ENCODE results near the gene PALS2. TPM values are rescaled to one million over a fixed set of nuclear protein-coding genes. Genes with fewer than 3 reads are reported as not detected.
A peak's percentile ranks its signal among the peaks of the same experiment; 100 is the strongest.

The PALS2 gene
- total RNA-seq (100 to 1,000 TPM in 1 of 2 donors, 10 to 100 TPM in 1; 73.2 to 155 TPM), polyA plus RNA-seq (ENCODE audit: insufficient read length in 2 of 2) (10 to 100 TPM; 12.7 to 22.7 TPM)
- long read RNA-seq, donor 1, partial matches to known transcripts: 0 of 2 reads
- long read RNA-seq, donor 1, other reads (novel, unspliced or antisense): 0 of 2 reads
- long read RNA-seq, donor 2, full-length matches to known transcripts: 1 of 1 reads
- long read RNA-seq, donor 2, partial matches to known transcripts: 0 of 1 reads
- long read RNA-seq, donor 2, other reads (novel, unspliced or antisense): 0 of 1 reads
- long read RNA-seq, donor 3: 0 reads
- long read RNA-seq, donor 4, partial matches to known transcripts: 0 of 1 reads
- long read RNA-seq, donor 4, other reads (novel, unspliced or antisense): 0 of 1 reads

- Histone ChIP-seq H3K9me3 (ENCODE audit: control insufficient read depth, insufficient read depth, low read length) (no peaks in the 10 kb centered on the region), H3K4me3 (ENCODE audit: low read depth, low read length) (peak within 1 kb of the TSS; percentile 84), H3K27me3 (ENCODE audit: control insufficient read depth, insufficient read depth, low read length) (peaks cover 3% of the 10 kb centered on the region), H3K27ac (ENCODE audit: low read depth, low read length) (peak within 1 kb of the TSS; percentile 70), H3K36me3 (ENCODE audit: control insufficient read depth, insufficient read depth, low read length) (no peaks in the 10 kb centered on the region), H3K4me1 (ENCODE audit: control insufficient read depth, insufficient read depth, low read length) (peaks cover 10% of the 10 kb centered on the region)
- peak in 5 of 6 donors; percentile 64 to 93 (median 70) for DNase-seq (ENCODE audit: low read depth in 4 of 6, low spot score in 6 of 6)
- under 1% methylated on average over 68 of the region's 69 CpGs for WGBS (ENCODE audit: insufficient coverage)
Observed at GRCh38 chr7:24572997-24573553, at the start of gene PALS2. PALS2 (plus strand) TSS chr7:24573452; CDS start chr7:24623668, 50,216 bp downstream.

- 93% methylated on average over 2 of the region's 4 CpGs for WGBS (ENCODE audit: insufficient coverage)
Observed at GRCh38 chr7:24531255-24531654, 42.0 kb upstream of the PALS2 start.

GRCh38 chr7:24536682-24537081 lies 36.6 kb upstream of the PALS2 start:
- no peak overlapping the region for H3K27ac ChIP-seq (ENCODE audit: low read depth, low read length)
- no peaks in the 10 kb centered on the region for H3K4me1 ChIP-seq (ENCODE audit: control insufficient read depth, insufficient read depth, low read length)
- WGBS (ENCODE audit: insufficient coverage): no CpG with 5 or more reads among the region's 2 CpGs
- no peaks in the 10 kb centered on the region for H3K27me3 ChIP-seq (ENCODE audit: control insufficient read depth, insufficient read depth, low read length)
- DNase-seq (ENCODE audit: low read depth in 4 of 6, low spot score in 6 of 6): no peak
- H3K9me3 ChIP-seq (ENCODE audit: control insufficient read depth, insufficient read depth, low read length): no peaks in the 10 kb centered on the region
- H3K36me3 ChIP-seq (ENCODE audit: control insufficient read depth, insufficient read depth, low read length): no peaks in the 10 kb centered on the region
- H3K4me3 ChIP-seq (ENCODE audit: low read depth, low read length): no peak overlapping the region

More at GRCh38 chr7:24531255-24531654, 42.0 kb upstream of the PALS2 start:
- Histone ChIP-seq H3K9me3 (ENCODE audit: control insufficient read depth, insufficient read depth, low read length) (no peaks in the 10 kb centered on the region), H3K27ac (ENCODE audit: low read depth, low read length) (no peak overlapping the region), H3K4me3 (ENCODE audit: low read depth, low read length) (no peak overlapping the region), H3K36me3 (ENCODE audit: control insufficient read depth, insufficient read depth, low read length) (no peaks in the 10 kb centered on the region), H3K27me3 (ENCODE audit: control insufficient read depth, insufficient read depth, low read length) (no peaks in the 10 kb centered on the region), H3K4me1 (ENCODE audit: control insufficient read depth, insufficient read depth, low read length) (no peaks in the 10 kb centered on the region)
- DNase-seq (ENCODE audit: low read depth in 4 of 6, low spot score in 6 of 6): no peak

GRCh38 chr7:24540956-24541355 lies 32.3 kb upstream of the PALS2 start:
- H3K9me3 ChIP-seq (ENCODE audit: control insufficient read depth, insufficient read depth, low read length): no peaks in the 10 kb centered on the region
- H3K27ac ChIP-seq (ENCODE audit: low read depth, low read length): no peak overlapping the region
- DNase-seq (ENCODE audit: low read depth in 4 of 6, low spot score in 6 of 6): no peak
- no peaks in the 10 kb centered on the region for H3K27me3 ChIP-seq (ENCODE audit: control insufficient read depth, insufficient read depth, low read length)
- H3K4me3 ChIP-seq (ENCODE audit: low read depth, low read length): no peak overlapping the region
- no peaks in the 10 kb centered on the region for H3K36me3 ChIP-seq (ENCODE audit: control insufficient read depth, insufficient read depth, low read length)
- 83% methylated on average over 2 of the region's 7 CpGs for WGBS (ENCODE audit: insufficient coverage)
- no peaks in the 10 kb centered on the region for H3K4me1 ChIP-seq (ENCODE audit: control insufficient read depth, insufficient read depth, low read length)

GRCh38 chr7:24545215-24545614 lies 28.0 kb upstream of the PALS2 start:
- H3K27ac ChIP-seq (ENCODE audit: low read depth, low read length): no peak overlapping the region
- H3K9me3 ChIP-seq (ENCODE audit: control insufficient read depth, insufficient read depth, low read length): no peaks in the 10 kb centered on the region
- no peaks in the 10 kb centered on the region for H3K36me3 ChIP-seq (ENCODE audit: control insufficient read depth, insufficient read depth, low read length)
- no peaks in the 10 kb centered on the region for H3K27me3 ChIP-seq (ENCODE audit: control insufficient read depth, insufficient read depth, low read length)
- DNase-seq (ENCODE audit: low read depth in 4 of 6, low spot score in 6 of 6): no peak
- H3K4me1 ChIP-seq (ENCODE audit: control insufficient read depth, insufficient read depth, low read length): no peaks in the 10 kb centered on the region
- no peak overlapping the region for H3K4me3 ChIP-seq (ENCODE audit: low read depth, low read length)

GRCh38 chr7:24548390-24548789 lies 24.9 kb upstream of the PALS2 start:
- no peaks in the 10 kb centered on the region for H3K9me3 ChIP-seq (ENCODE audit: control insufficient read depth, insufficient read depth, low read length)
- H3K4me3 ChIP-seq (ENCODE audit: low read depth, low read length): no peak overlapping the region
- no peaks in the 10 kb centered on the region for H3K4me1 ChIP-seq (ENCODE audit: control insufficient read depth, insufficient read depth, low read length)
- no peak for DNase-seq (ENCODE audit: low read depth in 4 of 6, low spot score in 6 of 6)
- no peaks in the 10 kb centered on the region for H3K27me3 ChIP-seq (ENCODE audit: control insufficient read depth, insufficient read depth, low read length)
- no peaks in the 10 kb centered on the region for H3K36me3 ChIP-seq (ENCODE audit: control insufficient read depth, insufficient read depth, low read length)
- H3K27ac ChIP-seq (ENCODE audit: low read depth, low read length): no peak overlapping the region

- H3K4me3 ChIP-seq (ENCODE audit: low read depth, low read length): no peak overlapping the region
- 75% methylated on average over 2 of the region's 4 CpGs for WGBS (ENCODE audit: insufficient coverage)
- DNase-seq (ENCODE audit: low read depth in 4 of 6, low spot score in 6 of 6): no peak
- no peak overlapping the region for H3K27ac ChIP-seq (ENCODE audit: low read depth, low read length)
- no peaks in the 10 kb centered on the region for H3K36me3 ChIP-seq (ENCODE audit: control insufficient read depth, insufficient read depth, low read length)
- no peaks in the 10 kb centered on the region for H3K4me1 ChIP-seq (ENCODE audit: control insufficient read depth, insufficient read depth, low read length)
- no peaks in the 10 kb centered on the region for H3K9me3 ChIP-seq (ENCODE audit: control insufficient read depth, insufficient read depth, low read length)
- no peaks in the 10 kb centered on the region for H3K27me3 ChIP-seq (ENCODE audit: control insufficient read depth, insufficient read depth, low read length)
Observed at GRCh38 chr7:24549991-24550390, 23.3 kb upstream of the PALS2 start.

GRCh38 chr7:24555184-24555583 lies 18.1 kb upstream of the PALS2 start:
- Histone ChIP-seq H3K27me3 (ENCODE audit: control insufficient read depth, insufficient read depth, low read length) (no peaks in the 10 kb centered on the region), H3K4me1 (ENCODE audit: control insufficient read depth, insufficient read depth, low read length) (no peaks in the 10 kb centered on the region), H3K4me3 (ENCODE audit: low read depth, low read length) (no peak overlapping the region), H3K27ac (ENCODE audit: low read depth, low read length) (no peak overlapping the region), H3K36me3 (ENCODE audit: control insufficient read depth, insufficient read depth, low read length) (no peaks in the 10 kb centered on the region), H3K9me3 (ENCODE audit: control insufficient read depth, insufficient read depth, low read length) (no peaks in the 10 kb centered on the region)
- no peak for DNase-seq (ENCODE audit: low read depth in 4 of 6, low spot score in 6 of 6)

GRCh38 chr7:24555719-24556118 lies 17.5 kb upstream of the PALS2 start:
- no peaks in the 10 kb centered on the region for H3K4me1 ChIP-seq (ENCODE audit: control insufficient read depth, insufficient read depth, low read length)
- no peaks in the 10 kb centered on the region for H3K27me3 ChIP-seq (ENCODE audit: control insufficient read depth, insufficient read depth, low read length)
- no peak overlapping the region for H3K27ac ChIP-seq (ENCODE audit: low read depth, low read length)
- no peaks in the 10 kb centered on the region for H3K36me3 ChIP-seq (ENCODE audit: control insufficient read depth, insufficient read depth, low read length)
- no peak overlapping the region for H3K4me3 ChIP-seq (ENCODE audit: low read depth, low read length)
- H3K9me3 ChIP-seq (ENCODE audit: control insufficient read depth, insufficient read depth, low read length): no peaks in the 10 kb centered on the region
- WGBS (ENCODE audit: insufficient coverage): 83% methylated on average over 5 of the region's 5 CpGs
- no peak for DNase-seq (ENCODE audit: low read depth in 4 of 6, low spot score in 6 of 6)

GRCh38 chr7:24560772-24561171 lies 12.5 kb upstream of the PALS2 start:
- H3K4me1 ChIP-seq (ENCODE audit: control insufficient read depth, insufficient read depth, low read length): no peaks in the 10 kb centered on the region
- H3K4me3 ChIP-seq (ENCODE audit: low read depth, low read length): no peak overlapping the region
- no peaks in the 10 kb centered on the region for H3K9me3 ChIP-seq (ENCODE audit: control insufficient read depth, insufficient read depth, low read length)
- no peaks in the 10 kb centered on the region for H3K36me3 ChIP-seq (ENCODE audit: control insufficient read depth, insufficient read depth, low read length)
- H3K27me3 ChIP-seq (ENCODE audit: control insufficient read depth, insufficient read depth, low read length): no peaks in the 10 kb centered on the region
- H3K27ac ChIP-seq (ENCODE audit: low read depth, low read length): no peak overlapping the region
- 82% methylated on average over 2 of the region's 3 CpGs for whole genome bisulfite sequencing (ENCODE audit: insufficient coverage)
- no peak for DNase-seq (ENCODE audit: low read depth in 4 of 6, low spot score in 6 of 6)

Data from spinal cord (tissue), 10 donors.